ENCODE measurements around the gene KRTAP5-8.

- no peak for TF ChIP-seq CTCF (conservative IDR thresholded peaks at IDR 0.05; ENCODE audit: low read depth, low read length)
- no peak for TF ChIP-seq EZH2 (IDR thresholded peaks at IDR 0.05; ENCODE audit: low read length, unreplicated experiment)
Measured at GRCh38 chr11:71554996-71555395, 17.2 kb downstream of the KRTAP5-8 start.
